Uterus (tissue), 2 donors: Measurements from ENCODE around the gene SAP25.

Experiments used
- CTCF ChIP-seq, 4 experiments: fragments of 200-600 bp in 2 of 4; fragments of 450-650 bp in 2 of 4; sonication (generic) in 2 of 4; IDR thresholded peaks; one replicate each; pipeline ENCODE4 v1.5.1; 2016 to 2019; ENCODE audit warnings: antibody characterized with exemption in 4 of 4, mild to moderate bottlenecking in 2 of 4, moderate library complexity in 1 of 4
- POLR2A ChIP-seq, 2 donors: fragments of 450-650 bp; IDR thresholded peaks; one replicate each; pipeline ENCODE4 v1.6.1; 2016; ENCODE audit warnings: antibody characterized with exemption in 2 of 2, mild to moderate bottlenecking in 1 of 2, moderate library complexity in 1 of 2

GRCh38 chr7:100561491-100562194 is 12.1 kb downstream of the SAP25 start:
- no peak for TF ChIP-seq POLR2A (IDR thresholded peaks at IDR 0.05)
- TF ChIP-seq CTCF (IDR thresholded peaks at IDR 0.05) = no peak
